Measurements from ENCODE around the gene CHDH.

CHDH gene

GRCh38 chr3:53824795-53825194 is 21.4 kb downstream of the CHDH start:
- no peaks in the 10 kb centered on the region for H3K9me3 ChIP-seq (ENCODE audit: control insufficient read depth, insufficient read depth, low read length)
- H3K4me1 ChIP-seq (ENCODE audit: insufficient read depth, low read length): peaks cover 10% of the 10 kb centered on the region; the same call in 1 of the 2 replicates
- no peak overlapping the region for H3K9ac ChIP-seq (ENCODE audit: low read depth, low read length)
- H3K36me3 ChIP-seq (ENCODE audit: insufficient read depth, low read length): no peaks in the 10 kb centered on the region

- Histone ChIP-seq H3K4me1 (ENCODE audit: insufficient read depth, low read length) (peaks cover 10% of the 10 kb centered on the region; the same call in 1 of the 2 replicates), H3K9me3 (ENCODE audit: control insufficient read depth, insufficient read depth, low read length) (no peaks in the 10 kb centered on the region), H3K9ac (ENCODE audit: low read depth, low read length) (no peak overlapping the region), H3K36me3 (ENCODE audit: insufficient read depth, low read length) (no peaks in the 10 kb centered on the region)
Observed at GRCh38 chr3:53823956-53824657, 22.1 kb downstream of the CHDH start.

GRCh38 chr3:53823026-53823955 is 22.9 kb downstream of the CHDH start:
- Histone ChIP-seq H3K36me3 (ENCODE audit: insufficient read depth, low read length) (no peaks in the 10 kb centered on the region; the same call in 1 of the 2 replicates), H3K4me1 (ENCODE audit: insufficient read depth, low read length) (peaks cover 10% of the 10 kb centered on the region; the same call in 1 of the 2 replicates), H3K9ac (ENCODE audit: low read depth, low read length) (no peak overlapping the region)

GRCh38 chr3:53822331-53822741 is 23.9 kb downstream of the CHDH start:
- Histone ChIP-seq H3K9ac (ENCODE audit: low read depth, low read length) (no peak overlapping the region), H3K36me3 (ENCODE audit: insufficient read depth, low read length) (no peaks in the 10 kb centered on the region; the same call in 1 of the 2 replicates), H3K4me1 (ENCODE audit: insufficient read depth, low read length) (peaks cover 10% of the 10 kb centered on the region; the same call in 1 of the 2 replicates), H3K9me3 (ENCODE audit: control insufficient read depth, insufficient read depth, low read length) (no peaks in the 10 kb centered on the region)

More at GRCh38 chr3:53823026-53823955, 22.9 kb downstream of the CHDH start:
- H3K9me3 ChIP-seq (ENCODE audit: control insufficient read depth, insufficient read depth, low read length): no peaks in the 10 kb centered on the region

GRCh38 chr3:53821631-53822121 is 24.5 kb downstream of the CHDH start:
- H3K9ac ChIP-seq (ENCODE audit: low read depth, low read length): no peak overlapping the region
- H3K36me3 ChIP-seq (ENCODE audit: insufficient read depth, low read length): no peaks in the 10 kb centered on the region; the same call in 1 of the 2 replicates
- H3K4me1 ChIP-seq (ENCODE audit: insufficient read depth, low read length): peaks cover 10% of the 10 kb centered on the region; the same call in 1 of the 2 replicates
- no peaks in the 10 kb centered on the region for H3K9me3 ChIP-seq (ENCODE audit: control insufficient read depth, insufficient read depth, low read length)

- H3K36me3 ChIP-seq (ENCODE audit: insufficient read depth, low read length): no peaks in the 10 kb centered on the region; the same call in 1 of the 2 replicates
- peaks cover 10% of the 10 kb centered on the region; the same call in 1 of the 2 replicates for H3K4me1 ChIP-seq (ENCODE audit: insufficient read depth, low read length)
- no peak overlapping the region for H3K9ac ChIP-seq (ENCODE audit: low read depth, low read length)
- no peaks in the 10 kb centered on the region for H3K9me3 ChIP-seq (ENCODE audit: control insufficient read depth, insufficient read depth, low read length)
Observed at GRCh38 chr3:53820756-53821580, 25.3 kb downstream of the CHDH start.

GRCh38 chr3:53820084-53820483 is 26.1 kb downstream of the CHDH start:
- Histone ChIP-seq H3K9me3 (ENCODE audit: control insufficient read depth, insufficient read depth, low read length) (no peaks in the 10 kb centered on the region), H3K36me3 (ENCODE audit: insufficient read depth, low read length) (no peaks in the 10 kb centered on the region; the same call in 1 of the 2 replicates)

GRCh38 chr3:53819163-53819868 is 26.9 kb downstream of the CHDH start:
- Histone ChIP-seq H3K9ac (ENCODE audit: low read depth, low read length) (no peak overlapping the region), H3K9me3 (ENCODE audit: control insufficient read depth, insufficient read depth, low read length) (no peaks in the 10 kb centered on the region), H3K4me1 (ENCODE audit: insufficient read depth, low read length) (peaks cover 6% of the 10 kb centered on the region; the same call in 1 of the 2 replicates), H3K36me3 (ENCODE audit: insufficient read depth, low read length) (no peaks in the 10 kb centered on the region; the same call in 1 of the 2 replicates)

More at GRCh38 chr3:53820084-53820483, 26.1 kb downstream of the CHDH start:
- H3K4me1 ChIP-seq (ENCODE audit: insufficient read depth, low read length): peaks cover 10% of the 10 kb centered on the region; the same call in 1 of the 2 replicates
- no peak overlapping the region for H3K9ac ChIP-seq (ENCODE audit: low read depth, low read length)

- no peaks in the 10 kb centered on the region for H3K4me1 ChIP-seq (ENCODE audit: insufficient read depth, low read length)
- H3K9ac ChIP-seq (ENCODE audit: low read depth, low read length): no peak overlapping the region
- no peaks in the 10 kb centered on the region; the same call in 1 of the 2 replicates for H3K36me3 ChIP-seq (ENCODE audit: insufficient read depth, low read length)
- H3K9me3 ChIP-seq (ENCODE audit: control insufficient read depth, insufficient read depth, low read length): no peaks in the 10 kb centered on the region
Observed at GRCh38 chr3:53818221-53819162, 27.7 kb downstream of the CHDH start.

- H3K9me3 ChIP-seq (ENCODE audit: control insufficient read depth, insufficient read depth, low read length): no peaks in the 10 kb centered on the region
- no peaks in the 10 kb centered on the region for H3K4me1 ChIP-seq (ENCODE audit: insufficient read depth, low read length)
- H3K9ac ChIP-seq (ENCODE audit: low read depth, low read length): no peak overlapping the region
- H3K36me3 ChIP-seq (ENCODE audit: insufficient read depth, low read length): no peaks in the 10 kb centered on the region; the same call in 1 of the 2 replicates
Observed at GRCh38 chr3:53817809-53818208, 28.4 kb downstream of the CHDH start.

- H3K36me3 ChIP-seq (ENCODE audit: insufficient read depth, low read length): no peaks in the 10 kb centered on the region; the same call in 1 of the 2 replicates
- H3K4me1 ChIP-seq (ENCODE audit: insufficient read depth, low read length): no peaks in the 10 kb centered on the region
- H3K9ac ChIP-seq (ENCODE audit: low read depth, low read length): no peak overlapping the region
- H3K9me3 ChIP-seq (ENCODE audit: control insufficient read depth, insufficient read depth, low read length): no peaks in the 10 kb centered on the region
Observed at GRCh38 chr3:53817211-53817610, 29.0 kb downstream of the CHDH start.

GRCh38 chr3:53816425-53816824 is 29.8 kb downstream of the CHDH start:
- H3K9ac ChIP-seq (ENCODE audit: low read depth, low read length): no peak overlapping the region
- H3K4me1 ChIP-seq (ENCODE audit: insufficient read depth, low read length): no peaks in the 10 kb centered on the region
- H3K9me3 ChIP-seq (ENCODE audit: control insufficient read depth, insufficient read depth, low read length): no peaks in the 10 kb centered on the region
- H3K36me3 ChIP-seq (ENCODE audit: insufficient read depth, low read length): no peaks in the 10 kb centered on the region; the same call in 1 of the 2 replicates

All from ES-I3 (cell line).